Hepatocyte (in vitro differentiated cells): ENCODE results near the gene KIAA0930. TPM values are rescaled to one million over a fixed set of nuclear protein-coding genes. Genes with fewer than 3 reads are reported as not detected.
A peak's percentile ranks its signal among the peaks of the same experiment; 100 is the strongest.
"Not testable (repeated sequence)": the region's sequence is repeated elsewhere in the genome, so short reads cannot be mapped to it uniquely, and the experiment has no call there.

Source experiments
- DNase-seq: peaks from one replicate; pipeline ENCODE4 v3.0.0-alpha.2; 2016; ENCODE audit warnings: low spot score
- H2AFZ ChIP-seq: fragments of 200-600 bp; sonication (generic); 2 replicates; pipeline ENCODE4 v1.6.0; 2016; ENCODE audit warnings: antibody characterized with exemption, mild to moderate bottlenecking
- H3K27ac ChIP-seq: fragments of 200-600 bp; sonication (generic); 2 replicates; pipeline ENCODE4 v1.5.1; 2016; ENCODE audit warnings: mild to moderate bottlenecking
- H3K27me3 ChIP-seq: fragments of 200-600 bp; sonication (generic); 2 replicates; pipeline ENCODE4 v1.6.1; 2016
- H3K36me3 ChIP-seq: fragments of 200-600 bp; sonication (generic); replicated peaks from 2 replicates; pipeline ENCODE4 v1.5.1; 2016; ENCODE audit warnings: low read depth; ENCODE audit not compliant: insufficient read depth
- H3K4me1 ChIP-seq: fragments of 200-600 bp; sonication (generic); 2 replicates; pipeline ENCODE4 v1.5.1; 2016; ENCODE audit warnings: mild to moderate bottlenecking, moderate library complexity; ENCODE audit not compliant: insufficient read depth
- H3K4me2 ChIP-seq: fragments of 200-600 bp; sonication (generic); 2 replicates; pipeline ENCODE4 v1.6.0; 2016
- H3K4me3 ChIP-seq: fragments of 200-600 bp; sonication (generic); 2 replicates; pipeline ENCODE4 v1.5.1; 2016; ENCODE audit warnings: mild to moderate bottlenecking
- H3K79me2 ChIP-seq: fragments of 200-600 bp; sonication (generic); 2 replicates; pipeline ENCODE4 v1.6.0; 2017; ENCODE audit warnings: mild to moderate bottlenecking
- H3K9me2 ChIP-seq: fragments of 200-600 bp; sonication (generic); replicated peaks from 2 replicates; pipeline ENCODE4 v1.6.0; 2017; ENCODE audit warnings: mild to moderate bottlenecking; ENCODE audit not compliant: insufficient read depth
- H3K9me3 ChIP-seq: fragments of 200-600 bp; sonication (generic); 2 replicates; pipeline ENCODE4 v1.5.1; 2016; ENCODE audit warnings: low read depth, mild to moderate bottlenecking
- H4K20me1 ChIP-seq: fragments of 200-600 bp; sonication (generic); 2 replicates; pipeline ENCODE4 v1.6.0; 2016; ENCODE audit warnings: mild to moderate bottlenecking; ENCODE audit not compliant: insufficient read depth, poor library complexity, severe bottlenecking
- CTCF ChIP-seq: fragments of 200-600 bp; sonication (generic); IDR thresholded peaks from 2 replicates; pipeline ENCODE4 v1.5.1; 2016; ENCODE audit warnings: antibody characterized with exemption, mild to moderate bottlenecking; ENCODE audit not compliant: poor library complexity
- EZH2 ChIP-seq: fragments of 200-600 bp; sonication (generic); IDR thresholded peaks from 2 replicates; pipeline ENCODE4 v1.6.1; 2016; ENCODE audit warnings: antibody characterized with exemption, mild to moderate bottlenecking, borderline replicate concordance
- EZH2phosphoT487 ChIP-seq: fragments of 200-600 bp; sonication (generic); IDR thresholded peaks from one replicate; pipeline ENCODE4 v1.6.1; 2018; ENCODE audit warnings: antibody characterized with exemption, mild to moderate bottlenecking, low read depth, moderate library complexity; ENCODE audit not compliant: unreplicated experiment, severe bottlenecking
- WGBS: methylation state at CpG from one replicate; pipeline ENCODE4 v1.1.6; 2016; ENCODE audit warnings: low lambda C conversion rate; ENCODE audit errors: missing lambda C conversion rate; 5-methylcytosine and 5-hydroxymethylcytosine counted together
- polyA plus RNA-seq: library from polyadenylated mRNA; unstranded; fragments of >200 nt; fragmentation: Nextera tagmentation; extraction: Ambion mirVana; gene quantifications from 2 replicates; pipeline ENCODE4 v1.2.1, GENCODE V29; 2016
- total RNA-seq: library from RNA; depleted of rRNA; stranded (reverse); fragments of >200 nt; gene quantifications from 2 replicates; pipeline ENCODE4 v1.2.3, GENCODE V29; 2014

KIAA0930 gene
- total and polyA plus RNA-seq, 2 experiments from 2014 or later, result 30.9 to 42.0 TPM

- no peaks in the 10 kb centered on the region for H3K27me3 ChIP-seq
- WGBS, result 93% methylated on average over 17 of the region's 17 CpGs
- H4K20me1 ChIP-seq, result no peaks in the 10 kb centered on the region
- H3K4me3 ChIP-seq, result no peak overlapping the region
- no peak overlapping the region for H3K27ac ChIP-seq
- H3K9me3 ChIP-seq, result no peaks in the 10 kb centered on the region
- no peaks in the 10 kb centered on the region for H3K79me2 ChIP-seq
- peaks cover 22% of the 10 kb centered on the region for H3K4me1 ChIP-seq
- H3K4me2 ChIP-seq, result no peak overlapping the region
- TF ChIP-seq CTCF (no peak), EZH2 (no peak), EZH2phosphoT487 (no peak)
- DNase-seq, result no peak
- H3K9me2 ChIP-seq, result no peaks in the 10 kb centered on the region
- H3K36me3 ChIP-seq, result no peaks in the 10 kb centered on the region
- H2AFZ ChIP-seq, result no peak overlapping the region
Observed at GRCh38 chr22:45194686-45195085, 46.0 kb downstream of the KIAA0930 start.

- Histone ChIP-seq H3K4me1 (peaks cover 26% of the 10 kb centered on the region), H3K27ac (peak overlapping the region; percentile 61), H3K9me3 (no peaks in the 10 kb centered on the region), H3K4me2 (peak overlapping the region; percentile 25), H4K20me1 (no peaks in the 10 kb centered on the region), H2AFZ (no peak overlapping the region), H3K4me3 (no peak overlapping the region), H3K9me2 (no peaks in the 10 kb centered on the region), H3K79me2 (no peaks in the 10 kb centered on the region), H3K27me3 (no peaks in the 10 kb centered on the region), H3K36me3 (no peaks in the 10 kb centered on the region)
- WGBS, result 21% methylated on average over 13 of the region's 13 CpGs
- no peak for DNase-seq
- TF ChIP-seq EZH2, result no peak
- TF ChIP-seq CTCF, result peak; percentile 23
Observed at GRCh38 chr22:45192701-45193187, 48.0 kb downstream of the KIAA0930 start.

- peaks cover 26% of the 10 kb centered on the region for H3K4me1 ChIP-seq
- not testable (repeated sequence) for H3K79me2 ChIP-seq, H3K27ac ChIP-seq, H3K4me3 ChIP-seq, H4K20me1 ChIP-seq, H3K36me3 ChIP-seq, H3K9me2 ChIP-seq, H2AFZ ChIP-seq, DNase-seq, H3K4me2 ChIP-seq, H3K27me3 ChIP-seq, H3K9me3 ChIP-seq
- 95% methylated on average over 9 of the region's 9 CpGs for WGBS
Observed at GRCh38 chr22:45191746-45192145, 48.9 kb downstream of the KIAA0930 start.

GRCh38 chr22:45190202-45190872 lies 50.4 kb downstream of the KIAA0930 start:
- Histone ChIP-seq H3K9me2 (no peaks in the 10 kb centered on the region), H4K20me1 (no peaks in the 10 kb centered on the region), H3K27ac (peak overlapping the region; percentile 58), H3K79me2 (no peaks in the 10 kb centered on the region), H3K27me3 (no peaks in the 10 kb centered on the region), H3K4me1 (peaks cover 26% of the 10 kb centered on the region), H3K4me3 (no peak overlapping the region), H3K36me3 (no peaks in the 10 kb centered on the region), H3K9me3 (no peaks in the 10 kb centered on the region), H3K4me2 (peak overlapping the region; percentile 3), H2AFZ (no peak overlapping the region)
- WGBS, result 83% methylated on average over 4 of the region's 4 CpGs
- no peak for DNase-seq
- TF ChIP-seq CTCF, result no peak
- TF ChIP-seq EZH2phosphoT487, result no peak
- no peak for TF ChIP-seq EZH2
